H9 (cell line): ENCODE results near the gene VWA5B1. TPM values are rescaled to one million over a fixed set of nuclear protein-coding genes. Genes with fewer than 3 reads are reported as not detected.

Experiments used
- DNase-seq: peaks from one replicate; pipeline ENCODE4 v3.0.0-alpha.2; 2017
- H2AFZ ChIP-seq: one replicate; pipeline ENCODE4 v1.6.1; 2013; ENCODE audit warnings: mild to moderate bottlenecking, low read length, control low read depth, moderate library complexity
- H2AK5ac ChIP-seq: 2 replicates; pipeline ENCODE4 v1.6.1; 2013; ENCODE audit warnings: low read length, control low read depth, mixed read lengths; ENCODE audit not compliant: insufficient read length
- H2BK120ac ChIP-seq: one replicate; pipeline ENCODE4 v1.6.1; 2013; ENCODE audit warnings: low read depth, mild to moderate bottlenecking, low read length, control low read depth, inconsistent platforms; ENCODE audit not compliant: poor library complexity, severe bottlenecking
- H2BK12ac ChIP-seq: 2 replicates; pipeline ENCODE4 v1.6.1; 2013; ENCODE audit warnings: low read length, control low read depth, mixed read lengths, low read depth; ENCODE audit not compliant: insufficient read length
- H2BK15ac ChIP-seq: 2 replicates; pipeline ENCODE4 v1.6.1; 2013; ENCODE audit warnings: low read depth, low read length, control low read depth
- H2BK20ac ChIP-seq: one replicate; pipeline ENCODE4 v1.6.1; 2013; ENCODE audit warnings: low read depth, mild to moderate bottlenecking, low read length, control low read depth, inconsistent platforms; ENCODE audit not compliant: poor library complexity, severe bottlenecking
- H2BK5ac ChIP-seq: 2 replicates; pipeline ENCODE4 v1.6.1; 2013; ENCODE audit warnings: low read length, control low read depth, mixed read lengths; ENCODE audit not compliant: insufficient read length
- H3K14ac ChIP-seq: 2 replicates; pipeline ENCODE4 v1.6.1; 2013; ENCODE audit warnings: low read length, control low read depth; ENCODE audit not compliant: insufficient read depth
- H3K18ac ChIP-seq: 2 replicates; pipeline ENCODE4 v1.6.1; 2013; ENCODE audit warnings: low read depth, mild to moderate bottlenecking, mixed read lengths, low read length, control low read depth; ENCODE audit not compliant: insufficient read length
- H3K23ac ChIP-seq: 2 replicates; pipeline ENCODE4 v1.6.1; 2013; ENCODE audit warnings: low read length, control low read depth, mixed read lengths, low read depth; ENCODE audit not compliant: insufficient read length
- H3K23me2 ChIP-seq: 2 replicates; pipeline ENCODE4 v1.6.1; 2013; ENCODE audit warnings: low read depth, mild to moderate bottlenecking, mixed read lengths, low read length, control low read depth; ENCODE audit not compliant: insufficient read length, poor library complexity, severe bottlenecking
- H3K27ac ChIP-seq: 2 replicates; pipeline ENCODE4 v1.5.1; 2013; ENCODE audit warnings: low read length, control low read depth, mixed read lengths, low read depth; ENCODE audit not compliant: insufficient read length
- H3K27me3 ChIP-seq: 2 replicates; pipeline ENCODE4 v1.6.1; 2013; ENCODE audit warnings: low read length, control low read depth, inconsistent platforms; ENCODE audit not compliant: insufficient read depth
- H3K4ac ChIP-seq: 2 replicates; pipeline ENCODE4 v1.6.1; 2013; ENCODE audit warnings: low read depth, mild to moderate bottlenecking, control low read depth, inconsistent platforms, low read length, moderate library complexity
- H3K4me1 ChIP-seq: 2 replicates; pipeline ENCODE4 v1.6.1; 2013; ENCODE audit warnings: low read length, control low read depth, inconsistent platforms; ENCODE audit not compliant: insufficient read depth
- H3K4me2 ChIP-seq: 2 replicates; pipeline ENCODE4 v1.6.1; 2013; ENCODE audit warnings: low read length, control low read depth, mixed read lengths; ENCODE audit not compliant: insufficient read length, insufficient read depth
- H3K56ac ChIP-seq: 2 replicates; pipeline ENCODE4 v1.6.1; 2013; ENCODE audit warnings: low read depth, mild to moderate bottlenecking, mixed read lengths, low read length, control low read depth; ENCODE audit not compliant: insufficient read length
- H3K79me1 ChIP-seq: 2 replicates; pipeline ENCODE4 v1.6.1; 2013; ENCODE audit warnings: low read depth, mild to moderate bottlenecking, moderate library complexity, low read length, control low read depth, inconsistent platforms; ENCODE audit not compliant: insufficient read depth, poor library complexity, severe bottlenecking
- H3K79me2 ChIP-seq: 2 replicates; pipeline ENCODE4 v1.6.1; 2013; ENCODE audit warnings: low read length, control low read depth, inconsistent platforms; ENCODE audit not compliant: insufficient read depth
- H3K9ac ChIP-seq: 2 replicates; pipeline ENCODE4 v1.6.1; 2013; ENCODE audit warnings: low read length, control low read depth, mixed read lengths; ENCODE audit not compliant: insufficient read length; ENCODE audit errors: extremely low read depth
- H3K9me3 ChIP-seq: one replicate; pipeline ENCODE4 v1.6.1; 2013; ENCODE audit warnings: low read depth, low read length, inconsistent platforms; ENCODE audit not compliant: control insufficient read depth
- H3T11ph ChIP-seq: one replicate; pipeline ENCODE4 v1.6.1; 2013; ENCODE audit warnings: mild to moderate bottlenecking, low read length, control low read depth, inconsistent platforms
- H4K20me1 ChIP-seq: one replicate; pipeline ENCODE4 v1.6.1; 2013; ENCODE audit not compliant: control insufficient read depth, insufficient read length, insufficient read depth
- H4K5ac ChIP-seq: 2 replicates; pipeline ENCODE4 v1.6.1; 2013; ENCODE audit warnings: low read depth, mild to moderate bottlenecking, mixed read lengths, low read length, control low read depth; ENCODE audit not compliant: insufficient read length
- H4K8ac ChIP-seq: replicated peaks from 2 replicates; pipeline ENCODE4 v1.6.1; 2013; ENCODE audit warnings: low read length, control low read depth, mixed read lengths, low read depth; ENCODE audit not compliant: insufficient read length
- H4K91ac ChIP-seq: 2 replicates; pipeline ENCODE4 v1.6.1; 2013; ENCODE audit warnings: low read depth, mild to moderate bottlenecking, moderate library complexity, mixed read lengths, low read length, control low read depth; ENCODE audit not compliant: insufficient read length
- H3K27ac Mint-ChIP-seq, 3 experiments: 2 replicates in 2 of 3; 3 replicates in 1 of 3; pipeline ENCODE4 v1.8.0; 2020 to 2021; ENCODE audit warnings: mixed read lengths in 3 of 3, mild to moderate bottlenecking in 1 of 3, moderate library complexity in 1 of 3
- H3K27me3 Mint-ChIP-seq: 2 replicates; pipeline ENCODE4 v1.8.0; 2021; ENCODE audit warnings: low read depth, mild to moderate bottlenecking, moderate library complexity, mixed read lengths
- H3K36me3 Mint-ChIP-seq, 3 experiments: 2 replicates in 2 of 3; 3 replicates in 1 of 3; pipeline ENCODE4 v1.8.0; 2020 to 2021; ENCODE audit warnings: low read depth in 3 of 3, mixed read lengths in 3 of 3; ENCODE audit not compliant: insufficient read depth in 1 of 3
- H3K4me1 Mint-ChIP-seq, 2 experiments: 2 replicates each; pipeline ENCODE4 v1.8.0; 2020; ENCODE audit warnings: mixed read lengths in 2 of 2
- H3K4me3 Mint-ChIP-seq, 2 experiments: 2 replicates in 1 of 2; 3 replicates in 1 of 2; pipeline ENCODE4 v1.8.0; 2020 to 2021; ENCODE audit warnings: mild to moderate bottlenecking in 2 of 2, mixed read lengths in 2 of 2, moderate library complexity in 1 of 2
- H3K9me3 Mint-ChIP-seq, 2 experiments: 2 replicates in 1 of 2; 3 replicates in 1 of 2; pipeline ENCODE4 v1.8.0; 2020; ENCODE audit warnings: mild to moderate bottlenecking in 2 of 2, mixed read lengths in 2 of 2, moderate library complexity in 1 of 2
- CTCF ChIP-seq: fragments of 200-600 bp; sonication (generic); conservative IDR thresholded peaks from 3 replicates; pipeline ENCODE4 v1.8.0; 2021; ENCODE audit warnings: antibody characterized with exemption, mild to moderate bottlenecking
- WGBS: extraction: QIAGEN DNeasy Blood & Tissue Kit; methylation state at CpG from one replicate; pipeline ENCODE4 v1.1.7; 2013; ENCODE audit warnings: missing lambda C conversion rate, low lambda C conversion rate, mixed read lengths; ENCODE audit not compliant: insufficient read length; ENCODE audit errors: extremely low coverage; 5-methylcytosine and 5-hydroxymethylcytosine counted together
- total RNA-seq: library from RNA; stranded (reverse); gene quantifications from 2 replicates; pipeline ENCODE4 v1.2.1, GENCODE V29; 2021

The VWA5B1 gene
- total RNA-seq, 1 experiment from 2014 or later: not detected

GRCh38 chr1:20383631-20384030, 93.0 kb downstream of the VWA5B1 start:
- peaks cover 89% of the 10 kb centered on the region for H3K27me3 Mint-ChIP-seq
- no CpG with 5 or more reads among the region's 3 CpGs for WGBS
- no peak overlapping the region for H4K91ac ChIP-seq

More at GRCh38 chr1:20383631-20384030, 93.0 kb downstream of the VWA5B1 start:
- Histone ChIP-seq H2BK12ac (no peak overlapping the region), H3K9ac (no peak overlapping the region), H3K27ac (no peak overlapping the region), H3K14ac (no peak overlapping the region), H3K4me1 (no peaks in the 10 kb centered on the region), H3T11ph (no peak overlapping the region), H4K20me1 (no peaks in the 10 kb centered on the region), H3K27me3 (peaks cover 3% of the 10 kb centered on the region; the same call in 1 of the 2 replicates), H3K79me1 (no peaks in the 10 kb centered on the region), H2BK20ac (no peak overlapping the region), H3K79me2 (no peaks in the 10 kb centered on the region), H3K23me2 (no peaks in the 10 kb centered on the region), H3K4ac (no peak overlapping the region), H4K8ac (no peak overlapping the region), H3K56ac (no peak overlapping the region), H3K23ac (no peak overlapping the region), H2AFZ (no peak overlapping the region), H2BK120ac (no peak overlapping the region), H3K18ac (no peak overlapping the region), H4K5ac (no peak overlapping the region), H2BK5ac (no peak overlapping the region), H3K9me3 (no peaks in the 10 kb centered on the region), H2AK5ac (no peak overlapping the region), H3K4me2 (no peak overlapping the region), H2BK15ac (no peak overlapping the region)
- Mint-ChIP-seq H3K36me3 (no peaks in the 10 kb centered on the region), H3K9me3 (no peaks in the 10 kb centered on the region), H3K4me3 (no peak overlapping the region), H3K27ac (no peak overlapping the region), H3K4me1 (peaks cover 19 to 29% of the 10 kb centered on the region in 2 experiments)
- DNase-seq: no peak
- no peak for TF ChIP-seq CTCF
